IPS DF 4.7 (cell line): ENCODE measurements around the gene ADAM22.

ENCODE experiments used
- DNase-seq: peaks from one replicate; pipeline ENCODE4 v3.0.0-alpha.2; 2013; ENCODE audit warnings: low spot score; ENCODE audit errors: extremely low read depth

ADAM22 gene

GRCh38 chr7:87948371-87948770 lies 14.3 kb downstream of the ADAM22 start:
- DNase-seq: no peak

- no peak for DNase-seq
Measured at GRCh38 chr7:87959336-87959735, 25.3 kb downstream of the ADAM22 start.

GRCh38 chr7:87960239-87960638 lies 26.2 kb downstream of the ADAM22 start:
- DNase-seq: no peak

GRCh38 chr7:87961754-87962153 lies 27.7 kb downstream of the ADAM22 start:
- no peak for DNase-seq

- DNase-seq: no peak
Measured at GRCh38 chr7:87966271-87966670, 32.2 kb downstream of the ADAM22 start.

- no peak for DNase-seq
Measured at GRCh38 chr7:87968021-87968420, 34.0 kb downstream of the ADAM22 start.

- no peak for DNase-seq
Measured at GRCh38 chr7:87982116-87982515, 48.1 kb downstream of the ADAM22 start.

GRCh38 chr7:87984088-87984487 lies 50.0 kb downstream of the ADAM22 start:
- DNase-seq: no peak

GRCh38 chr7:87993269-87993668 lies 59.2 kb downstream of the ADAM22 start:
- no peak for DNase-seq

- DNase-seq: no peak
Measured at GRCh38 chr7:87999261-87999660, 65.2 kb downstream of the ADAM22 start.

GRCh38 chr7:88001744-88002530 lies 67.9 kb downstream of the ADAM22 start:
- DNase-seq: no peak

- DNase-seq: no peak
Measured at GRCh38 chr7:88002617-88003016, 68.6 kb downstream of the ADAM22 start.

GRCh38 chr7:88003581-88003980 lies 69.5 kb downstream of the ADAM22 start:
- DNase-seq: no peak

GRCh38 chr7:88005191-88005590 lies 71.1 kb downstream of the ADAM22 start:
- no peak for DNase-seq

- no peak for DNase-seq
Measured at GRCh38 chr7:88009651-88010050, 75.6 kb downstream of the ADAM22 start.

- no peak for DNase-seq
Measured at GRCh38 chr7:88012086-88012485, 78.0 kb downstream of the ADAM22 start.

GRCh38 chr7:88013981-88014380 lies 79.9 kb downstream of the ADAM22 start:
- no peak for DNase-seq

- DNase-seq: no peak
Measured at GRCh38 chr7:88014581-88014980, 80.5 kb downstream of the ADAM22 start.

GRCh38 chr7:88015309-88015708 lies 81.3 kb downstream of the ADAM22 start:
- DNase-seq: no peak

GRCh38 chr7:88018501-88018900 lies 84.5 kb downstream of the ADAM22 start:
- no peak for DNase-seq

- DNase-seq: no peak
Measured at GRCh38 chr7:88020953-88021665, 87.1 kb downstream of the ADAM22 start.

- DNase-seq: no peak
Measured at GRCh38 chr7:88027724-88028123, 93.7 kb downstream of the ADAM22 start.
